Liver (tissue), 3 donors: ENCODE data around the gene TTI1.

ENCODE experiments used
- CTCF ChIP-seq: fragments of 150-350 bp; IDR thresholded peaks from 2 replicates; pipeline ENCODE4 v1.5.1; 2017; ENCODE audit warnings: improper control_type of control experiment, low read depth, low read length; ENCODE audit not compliant: missing input control
- JUND ChIP-seq, 2 donors: IDR thresholded peaks; 2 replicates each; pipeline ENCODE4 v1.6.1; 2016; ENCODE audit warnings: antibody characterized with exemption in 2 of 2
- REST ChIP-seq: IDR thresholded peaks from 2 replicates; pipeline ENCODE4 v1.6.1; 2016; ENCODE audit warnings: antibody characterized with exemption, mild to moderate bottlenecking
- TAF1 ChIP-seq: conservative IDR thresholded peaks from 2 replicates; pipeline ENCODE4 v1.6.1; 2016; ENCODE audit warnings: antibody characterized with exemption, mild to moderate bottlenecking
- TF ChIP-seq, protein P1 (sequence below): IDR thresholded peaks from 2 replicates; pipeline ENCODE4 v1.6.1; 2016; ENCODE audit warnings: antibody characterized with exemption
- donor health status: healthy.
- donor health status: healthy.

GRCh38 chr20:38081575-38081974, 48.3 kb upstream of the TTI1 start:
- TF ChIP-seq, protein P1, sequence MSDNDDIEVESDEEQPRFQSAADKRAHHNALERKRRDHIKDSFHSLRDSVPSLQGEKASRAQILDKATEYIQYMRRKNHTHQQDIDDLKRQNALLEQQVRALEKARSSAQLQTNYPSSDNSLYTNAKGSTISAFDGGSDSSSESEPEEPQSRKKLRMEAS = no peak
- TF ChIP-seq CTCF (no peak), REST (no peak), TAF1 (no peak), JUND (IDR thresholded peaks at IDR 0.05) (no peak)
